ENCODE data around the gene ATP6V0C. TPM values are rescaled to one million over a fixed set of nuclear protein-coding genes. Genes with fewer than 3 reads are reported as not detected.
A peak's percentile ranks its signal among the peaks of the same experiment; 100 is the strongest.

Gene ATP6V0C
- total RNA-seq, 1 experiment from 2014 or later: 176 TPM

DNA sequence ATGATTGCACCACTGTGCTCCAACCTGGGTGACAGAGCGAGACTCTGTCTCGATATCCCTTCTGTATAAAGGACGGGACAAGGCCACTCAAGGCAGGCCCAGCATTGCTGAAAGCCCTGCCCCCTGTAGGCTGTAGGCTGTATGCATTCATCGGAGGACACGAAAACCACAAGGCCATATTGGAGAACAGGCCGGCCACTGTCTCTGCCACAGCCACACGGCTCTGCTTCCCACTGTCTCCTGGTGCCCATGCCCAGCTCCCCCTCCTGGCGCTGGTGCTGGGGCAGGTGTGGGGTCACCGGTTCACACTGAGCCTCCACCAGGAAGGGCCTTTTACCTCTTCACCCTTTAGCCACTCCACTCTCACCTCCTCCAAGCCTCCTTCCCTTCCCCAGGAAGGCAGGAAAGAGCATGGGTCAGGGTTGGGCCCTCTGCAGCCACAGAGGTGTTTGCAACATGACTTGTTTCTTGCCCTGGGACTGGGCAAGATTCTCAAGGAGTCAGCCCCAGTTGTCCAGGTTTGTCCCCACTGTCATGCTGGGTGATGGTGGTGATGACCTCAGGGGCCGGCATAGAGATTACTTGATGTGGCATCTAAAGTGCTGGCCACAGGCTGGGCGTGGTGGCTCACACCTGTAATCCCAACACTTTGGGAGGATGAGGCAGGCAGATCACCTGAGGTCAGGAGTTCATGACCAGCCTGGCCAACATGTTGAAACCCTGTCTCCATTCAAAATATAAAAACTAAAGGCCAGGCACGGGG lies 47.9 kb upstream of the ATP6V0C start:
- peaks cover 4 to 28% (median 12%) of the 10 kb centered on the region in 3 experiments; a peak in 5 of 7 replicates for H3K36me3 Mint-ChIP-seq (ENCODE audit: insufficient read depth in 1 of 3, low read depth in 3 of 3)
- DNase-seq: peak; percentile 66
- Histone ChIP-seq H3K9ac (ENCODE audit: extremely low read depth, insufficient read length, low read length) (no peak overlapping the region), H3K18ac (ENCODE audit: insufficient read length, low read depth, low read length) (no peak overlapping the region), H3K4me2 (ENCODE audit: insufficient read depth, insufficient read length, low read length) (no peak overlapping the region), H3K27ac (ENCODE audit: insufficient read length, low read depth, low read length) (no peak overlapping the region), H3K79me2 (ENCODE audit: insufficient read depth, low read length) (no peaks in the 10 kb centered on the region), H4K5ac (ENCODE audit: insufficient read length, low read depth, low read length) (no peak overlapping the region), H3K4me1 (ENCODE audit: insufficient read depth, low read length) (no peaks in the 10 kb centered on the region), H2BK15ac (ENCODE audit: low read depth, low read length) (no peak overlapping the region), H3K79me1 (ENCODE audit: insufficient read depth, low read depth, low read length, poor library complexity, severe bottlenecking) (peaks cover 5% of the 10 kb centered on the region), H3K9me3 (ENCODE audit: control insufficient read depth, low read depth, low read length) (no peaks in the 10 kb centered on the region), H2AFZ (ENCODE audit: low read length) (no peak overlapping the region), H4K91ac (ENCODE audit: insufficient read length, low read depth, low read length) (no peak overlapping the region), H3K56ac (ENCODE audit: insufficient read length, low read depth, low read length) (no peak overlapping the region), H3K27me3 (ENCODE audit: insufficient read depth, low read length) (peaks cover 5% of the 10 kb centered on the region; the same call in 1 of the 2 replicates), H2BK20ac (ENCODE audit: low read depth, low read length, poor library complexity, severe bottlenecking) (no peak overlapping the region), H2BK12ac (ENCODE audit: insufficient read length, low read depth, low read length) (no peak overlapping the region), H2AK5ac (ENCODE audit: insufficient read length, low read length) (no peak overlapping the region), H3K4ac (ENCODE audit: low read depth, low read length) (no peak overlapping the region), H3K23me2 (ENCODE audit: insufficient read length, low read depth, low read length, poor library complexity, severe bottlenecking) (peaks cover 5% of the 10 kb centered on the region), H2BK5ac (ENCODE audit: insufficient read length, low read length) (no peak overlapping the region), H4K8ac (replicated peaks; ENCODE audit: insufficient read length, low read depth, low read length) (no peak overlapping the region), H3K23ac (ENCODE audit: insufficient read length, low read depth, low read length) (no peak overlapping the region), H2BK120ac (ENCODE audit: low read depth, low read length, poor library complexity, severe bottlenecking) (no peak overlapping the region), H3T11ph (ENCODE audit: low read length) (no peak overlapping the region), H4K20me1 (ENCODE audit: control insufficient read depth, insufficient read depth, insufficient read length) (no peaks in the 10 kb centered on the region), H3K14ac (ENCODE audit: insufficient read depth, low read length) (no peak overlapping the region)
- H3K4me3 Mint-ChIP-seq: peak overlapping the region in 1 of 2 experiments; percentile 29; a peak in 1 of 5 replicates
- peaks cover 15 to 25% of the 10 kb centered on the region in 2 experiments for H3K4me1 Mint-ChIP-seq
- WGBS (ENCODE audit: extremely low coverage, insufficient read length, low lambda C conversion rate): no CpG with 5 or more reads among the region's 12 CpGs
- H3K27me3 Mint-ChIP-seq (ENCODE audit: low read depth): peaks cover 17% of the 10 kb centered on the region
- no peaks in the 10 kb centered on the region for H3K9me3 Mint-ChIP-seq
- H3K27ac Mint-ChIP-seq: peak overlapping the region in 1 of 3 experiments; percentile 78; a peak in 1 of 7 replicates
- TF ChIP-seq, protein P1, sequence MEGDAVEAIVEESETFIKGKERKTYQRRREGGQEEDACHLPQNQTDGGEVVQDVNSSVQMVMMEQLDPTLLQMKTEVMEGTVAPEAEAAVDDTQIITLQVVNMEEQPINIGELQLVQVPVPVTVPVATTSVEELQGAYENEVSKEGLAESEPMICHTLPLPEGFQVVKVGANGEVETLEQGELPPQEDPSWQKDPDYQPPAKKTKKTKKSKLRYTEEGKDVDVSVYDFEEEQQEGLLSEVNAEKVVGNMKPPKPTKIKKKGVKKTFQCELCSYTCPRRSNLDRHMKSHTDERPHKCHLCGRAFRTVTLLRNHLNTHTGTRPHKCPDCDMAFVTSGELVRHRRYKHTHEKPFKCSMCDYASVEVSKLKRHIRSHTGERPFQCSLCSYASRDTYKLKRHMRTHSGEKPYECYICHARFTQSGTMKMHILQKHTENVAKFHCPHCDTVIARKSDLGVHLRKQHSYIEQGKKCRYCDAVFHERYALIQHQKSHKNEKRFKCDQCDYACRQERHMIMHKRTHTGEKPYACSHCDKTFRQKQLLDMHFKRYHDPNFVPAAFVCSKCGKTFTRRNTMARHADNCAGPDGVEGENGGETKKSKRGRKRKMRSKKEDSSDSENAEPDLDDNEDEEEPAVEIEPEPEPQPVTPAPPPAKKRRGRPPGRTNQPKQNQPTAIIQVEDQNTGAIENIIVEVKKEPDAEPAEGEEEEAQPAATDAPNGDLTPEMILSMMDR (conservative IDR thresholded peaks at IDR 0.05): peak; percentile 66
